ENCODE measurements around the gene TMEM14B. TPM values are rescaled to one million over a fixed set of nuclear protein-coding genes. Genes with fewer than 3 reads are reported as not detected.

The TMEM14B gene
- total and polyA plus RNA-seq, 7 experiments from 2014 or later, result 48.6 to 257 (median 77.0) TPM

DNA sequence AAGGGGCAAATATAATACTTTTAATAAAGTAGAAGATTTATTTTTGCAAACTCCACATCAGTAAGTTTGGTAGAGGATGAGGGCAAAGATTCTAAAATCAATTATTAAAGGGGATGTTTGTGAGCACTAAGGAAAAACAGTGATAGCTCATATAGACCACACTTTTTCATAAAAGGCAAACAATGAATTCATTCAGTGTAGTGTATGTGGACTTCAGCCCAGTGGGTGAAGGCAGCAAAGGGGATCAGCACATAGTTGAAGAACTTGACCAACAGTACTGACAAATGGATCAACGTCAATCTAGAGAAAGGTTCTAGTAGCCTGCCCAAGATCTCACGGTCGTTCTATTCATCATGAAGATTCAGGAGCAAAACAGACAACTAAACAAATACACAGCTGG lies 45.4 kb downstream of the TMEM14B start:
- DNase-seq (no peak), ATAC-seq (no peak)
- no peaks in the 10 kb centered on the region for H3K9me3 ChIP-seq (ENCODE audit: control insufficient read depth in 2 of 3, low read length in 3 of 3)
- peaks cover 0 to 2% (median 0%) of the 10 kb centered on the region in 7 donors for H3K4me1 Mint-ChIP-seq
- H3K4me3 ChIP-seq (ENCODE audit: low read length), result no peak overlapping the region
- no peaks in the 10 kb centered on the region for H3K9me3 Mint-ChIP-seq
- H3K27ac ChIP-seq (ENCODE audit: low read depth, low read length), result no peak overlapping the region
- no peaks in the 10 kb centered on the region for H3K36me3 ChIP-seq (ENCODE audit: control insufficient read depth in 2 of 3, insufficient read depth in 3 of 3, low read length in 3 of 3)
- peaks cover 0 to 33% (median 15%) of the 10 kb centered on the region in 5 donors for H3K36me3 Mint-ChIP-seq
- CTCF ChIA-PET, result no interaction called here
- H3K27ac Mint-ChIP-seq, result no peak overlapping the region
- POLR2A ChIA-PET, result no interaction called here
- no peaks in the 10 kb centered on the region for H3K4me1 ChIP-seq (ENCODE audit: control insufficient read depth in 2 of 2, insufficient read depth in 2 of 2, low read length in 2 of 2)
- H3K27me3 Mint-ChIP-seq, result no peaks in the 10 kb centered on the region
- H3K4me3 Mint-ChIP-seq, result no peak overlapping the region
- intact Hi-C loops (cut with micrococcal nuclease), result no loop called here
- H3K27me3 ChIP-seq (ENCODE audit: control insufficient read depth in 2 of 2, insufficient read depth in 2 of 2, low read length in 2 of 2), result no peaks in the 10 kb centered on the region

DNA sequence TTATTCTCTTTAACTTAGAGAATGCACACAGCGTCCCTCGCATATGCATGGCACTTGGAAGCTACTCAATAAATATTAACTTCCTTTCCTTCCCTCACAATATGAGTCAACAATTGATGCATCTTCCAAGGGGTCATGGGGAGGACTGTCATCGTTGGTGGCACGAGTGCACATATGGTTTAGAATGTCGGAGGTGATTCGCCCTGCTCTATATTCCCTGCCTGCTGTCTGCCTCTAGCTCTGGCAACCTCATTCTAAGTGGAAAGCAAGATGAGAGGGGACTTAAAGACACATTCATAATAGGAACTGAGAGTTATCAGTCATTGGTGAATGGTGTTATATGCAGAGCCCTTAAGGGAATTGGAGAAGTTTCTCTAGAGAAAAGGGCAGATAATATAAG lies 46.1 kb downstream of the TMEM14B start:
- no peak overlapping the region for H3K4me3 Mint-ChIP-seq
- peaks cover 0 to 32% (median 15%) of the 10 kb centered on the region in 5 donors for H3K36me3 Mint-ChIP-seq
- ATAC-seq (no peak), DNase-seq (no peak)
- Histone ChIP-seq H3K4me3 (ENCODE audit: low read length) (no peak overlapping the region), H3K9me3 (ENCODE audit: control insufficient read depth in 2 of 3, low read length in 3 of 3) (no peaks in the 10 kb centered on the region), H3K27ac (ENCODE audit: low read depth, low read length) (no peak overlapping the region), H3K27me3 (ENCODE audit: control insufficient read depth in 2 of 2, insufficient read depth in 2 of 2, low read length in 2 of 2) (no peaks in the 10 kb centered on the region), H3K36me3 (ENCODE audit: control insufficient read depth in 2 of 3, insufficient read depth in 3 of 3, low read length in 3 of 3) (no peaks in the 10 kb centered on the region), H3K4me1 (ENCODE audit: control insufficient read depth in 2 of 2, insufficient read depth in 2 of 2, low read length in 2 of 2) (no peaks in the 10 kb centered on the region)
- intact Hi-C loops (cut with micrococcal nuclease), result no loop called here
- CTCF ChIA-PET, result no interaction called here
- H3K27ac Mint-ChIP-seq, result no peak overlapping the region
- H3K27me3 Mint-ChIP-seq, result no peaks in the 10 kb centered on the region
- H3K4me1 Mint-ChIP-seq, result peaks cover 0 to 2% (median 0%) of the 10 kb centered on the region in 7 donors
- POLR2A ChIA-PET, result no interaction called here
- H3K9me3 Mint-ChIP-seq, result no peaks in the 10 kb centered on the region

DNA sequence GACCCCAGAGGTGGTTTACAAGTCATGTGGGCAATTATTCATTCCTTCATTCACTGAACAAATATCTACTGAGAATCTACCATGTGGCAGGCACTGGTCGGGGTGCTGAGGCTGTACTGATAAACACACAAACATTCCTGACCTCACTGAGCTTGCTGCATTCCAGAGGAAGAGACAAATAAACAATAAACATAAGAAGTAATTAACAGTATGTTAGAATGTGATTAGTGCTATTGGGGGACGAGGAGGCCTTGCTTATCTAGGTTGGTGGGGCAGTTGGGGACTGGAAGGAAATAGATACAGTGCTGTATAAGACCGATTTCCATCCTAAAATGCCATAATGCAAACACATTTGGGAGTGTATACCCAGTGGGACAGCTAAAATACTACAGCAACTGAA lies 46.6 kb downstream of the TMEM14B start:
- peaks cover 0 to 27% (median 11%) of the 10 kb centered on the region in 5 donors for H3K36me3 Mint-ChIP-seq
- H3K36me3 ChIP-seq (ENCODE audit: control insufficient read depth in 2 of 3, insufficient read depth in 3 of 3, low read length in 3 of 3), result no peaks in the 10 kb centered on the region
- peaks cover 0 to 2% (median 0%) of the 10 kb centered on the region in 7 donors for H3K4me1 Mint-ChIP-seq
- no peak overlapping the region for H3K27ac ChIP-seq (ENCODE audit: low read depth, low read length)
- H3K4me1 ChIP-seq (ENCODE audit: control insufficient read depth in 2 of 2, insufficient read depth in 2 of 2, low read length in 2 of 2), result no peaks in the 10 kb centered on the region
- POLR2A ChIA-PET, result no interaction called here
- H3K4me3 Mint-ChIP-seq, result no peak overlapping the region
- no peak overlapping the region for H3K27ac Mint-ChIP-seq
- no peaks in the 10 kb centered on the region for H3K27me3 ChIP-seq (ENCODE audit: control insufficient read depth in 2 of 2, insufficient read depth in 2 of 2, low read length in 2 of 2)
- intact Hi-C loops (cut with micrococcal nuclease), result no loop called here
- no peak overlapping the region for H3K4me3 ChIP-seq (ENCODE audit: low read length)
- ATAC-seq (no peak), DNase-seq (no peak)
- CTCF ChIA-PET, result no interaction called here
- H3K9me3 ChIP-seq (ENCODE audit: control insufficient read depth in 2 of 3, low read length in 3 of 3), result no peaks in the 10 kb centered on the region
- H3K27me3 Mint-ChIP-seq, result no peaks in the 10 kb centered on the region
- no peaks in the 10 kb centered on the region for H3K9me3 Mint-ChIP-seq

- H3K36me3 ChIP-seq (ENCODE audit: control insufficient read depth in 2 of 3, insufficient read depth in 3 of 3, low read length in 3 of 3), result no peaks in the 10 kb centered on the region
- Mint-ChIP-seq H3K9me3 (no peaks in the 10 kb centered on the region), H3K36me3 (peaks cover 0 to 12% (median 4%) of the 10 kb centered on the region in 5 donors), H3K4me1 (peaks cover 0 to 2% (median 0%) of the 10 kb centered on the region in 7 donors), H3K27ac (no peak overlapping the region), H3K27me3 (no peaks in the 10 kb centered on the region), H3K4me3 (no peak overlapping the region)
- ATAC-seq (no peak), DNase-seq (no peak)
- H3K27me3 ChIP-seq (ENCODE audit: control insufficient read depth in 2 of 2, insufficient read depth in 2 of 2, low read length in 2 of 2), result no peaks in the 10 kb centered on the region
- H3K9me3 ChIP-seq (ENCODE audit: control insufficient read depth in 2 of 3, low read length in 3 of 3), result no peaks in the 10 kb centered on the region
- POLR2A ChIA-PET, result no interaction called here
- no peaks in the 10 kb centered on the region for H3K4me1 ChIP-seq (ENCODE audit: control insufficient read depth in 2 of 2, insufficient read depth in 2 of 2, low read length in 2 of 2)
- no peak overlapping the region for H3K27ac ChIP-seq (ENCODE audit: low read depth, low read length)
- CTCF ChIA-PET, result interaction anchor here (0.6 to 3.1 kb wide), 6 partner anchors 9 to 322 kb away, joined by 3 to 20 read pairs (median 4); no protein-coding TSS in a partner anchor
- H3K4me3 ChIP-seq (ENCODE audit: low read length), result no peak overlapping the region
- intact Hi-C loops (cut with micrococcal nuclease), result loop anchor here (1.0 to 5.0 kb wide), 5 partner anchors 107 to 323 kb away; partner anchors contain the start of genes C6orf52 (in 2 of the 2) and PAK1IP1 (in 2 of the 2)
Observed at GRCh38 chr6:10800810-10801209, 53.2 kb downstream of the TMEM14B start.

DNA sequence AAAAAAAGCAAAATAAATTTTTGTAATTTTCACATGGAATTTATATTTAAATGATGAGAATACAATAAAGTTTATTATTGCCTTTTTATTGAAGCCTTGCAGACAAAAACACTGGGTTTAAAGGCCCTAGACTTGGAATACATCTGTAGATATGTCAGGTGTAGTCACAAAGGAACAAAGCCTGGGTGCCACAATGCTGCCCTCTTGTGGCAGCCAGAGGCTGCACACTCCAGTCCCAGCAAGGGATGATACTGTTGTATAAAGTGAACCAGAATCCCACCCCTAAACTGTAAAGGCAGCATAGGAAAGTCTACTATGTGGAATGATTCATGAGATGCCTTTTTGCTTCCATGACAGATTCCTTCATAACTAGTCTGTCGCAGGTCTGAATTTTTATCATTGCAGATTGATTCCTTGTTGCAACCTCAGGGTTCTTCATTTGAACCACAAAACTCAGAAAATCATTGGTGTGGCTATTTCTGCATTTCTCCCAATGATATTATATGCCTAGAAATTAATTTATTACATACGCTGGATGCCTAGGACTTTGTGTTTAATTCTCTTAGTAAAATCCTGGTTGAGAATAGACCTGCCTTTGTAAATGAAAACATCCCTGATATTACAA lies 53.7 kb downstream of the TMEM14B start:
- H3K36me3 Mint-ChIP-seq, result peaks cover 0 to 14% (median 4%) of the 10 kb centered on the region in 5 donors
- Histone ChIP-seq H3K27ac (ENCODE audit: low read depth, low read length) (no peak overlapping the region), H3K4me1 (ENCODE audit: control insufficient read depth in 2 of 2, insufficient read depth in 2 of 2, low read length in 2 of 2) (no peaks in the 10 kb centered on the region), H3K27me3 (ENCODE audit: control insufficient read depth in 2 of 2, insufficient read depth in 2 of 2, low read length in 2 of 2) (no peaks in the 10 kb centered on the region), H3K36me3 (ENCODE audit: control insufficient read depth in 2 of 3, insufficient read depth in 3 of 3, low read length in 3 of 3) (no peaks in the 10 kb centered on the region), H3K4me3 (ENCODE audit: low read length) (no peak overlapping the region), H3K9me3 (ENCODE audit: control insufficient read depth in 2 of 3, low read length in 3 of 3) (no peaks in the 10 kb centered on the region)
- no peak overlapping the region for H3K4me3 Mint-ChIP-seq
- peak; percentile 21 to 68 (median 56) for DNase-seq
- H3K27ac Mint-ChIP-seq, result no peak overlapping the region
- CTCF ChIA-PET, result interaction anchor here (0.6 to 3.1 kb wide), 9 partner anchors 10 to 323 kb away, joined by 3 to 20 read pairs (median 4); no protein-coding TSS in a partner anchor
- H3K4me1 Mint-ChIP-seq, result peaks cover 0 to 2% (median 0%) of the 10 kb centered on the region in 7 donors
- ATAC-seq, result peak; percentile 91
- intact Hi-C loops (cut with micrococcal nuclease), result loop anchor here (1.0 to 5.0 kb wide), 5 partner anchors 107 to 323 kb away; partner anchors contain the start of genes C6orf52 (in 2 of the 2) and PAK1IP1 (in 2 of the 2)
- H3K9me3 Mint-ChIP-seq, result no peaks in the 10 kb centered on the region
- H3K27me3 Mint-ChIP-seq, result no peaks in the 10 kb centered on the region
- POLR2A ChIA-PET, result no interaction called here

Other genes starting within 250 kb of the TMEM14B start
- gene GCNT2, start 226.5 kb upstream of the TMEM14B start, total RNA-seq, result 1 to 10 TPM; 3.2 to 8.5 (median 3.8) TPM
- under 1 TPM; 0.45 to 0.91 TPM for gene GCNT2, start 226.5 kb upstream of the TMEM14B start, polyA plus RNA-seq
- 1 to 10 TPM in 2 of 5 experiments, not detected in 3; 1.2 to 1.9 TPM for gene C6orf52, start 53.2 kb upstream of the TMEM14B start, total RNA-seq
- 1 to 10 TPM; 1.1 to 1.3 TPM for gene C6orf52, start 53.2 kb upstream of the TMEM14B start, polyA plus RNA-seq
- 10 to 100 TPM in 1 of 5 experiments, 1 to 10 TPM in 4; 5.2 to 15.2 (median 8.0) TPM for gene PAK1IP1, start 52.8 kb upstream of the TMEM14B start, total RNA-seq
- gene PAK1IP1, start 52.8 kb upstream of the TMEM14B start, polyA plus RNA-seq, result 10 to 100 TPM; 16.5 to 22.0 TPM
- gene TMEM14C, start 24.7 kb upstream of the TMEM14B start, total RNA-seq, result 10 to 100 TPM; 20.2 to 64.3 (median 25.0) TPM
- gene TMEM14C, start 24.7 kb upstream of the TMEM14B start, polyA plus RNA-seq, result 100 to 1,000 TPM in 1 of 2 donors, 10 to 100 TPM in 1; 68.0 to 172 TPM
- gene MAK, start 90.7 kb downstream of the TMEM14B start, total RNA-seq, result under 1 TPM in 2 of 5 experiments, not detected in 3; 0.34 to 0.42 TPM
- gene MAK, start 90.7 kb downstream of the TMEM14B start, polyA plus RNA-seq, result under 1 TPM in 1 of 2 donors, not detected in 1; 0.07 TPM
- not detected for gene GCM2, start 134.2 kb downstream of the TMEM14B start, total RNA-seq
- gene GCM2, start 134.2 kb downstream of the TMEM14B start, polyA plus RNA-seq, result not detected
- gene SYCP2L, start 139.2 kb downstream of the TMEM14B start, total RNA-seq, result under 1 TPM in 2 of 5 experiments, not detected in 3; 0.20 to 0.40 TPM
- not detected for gene SYCP2L, start 139.2 kb downstream of the TMEM14B start, polyA plus RNA-seq